ENCODE results near the gene ABTB1.

DNA sequence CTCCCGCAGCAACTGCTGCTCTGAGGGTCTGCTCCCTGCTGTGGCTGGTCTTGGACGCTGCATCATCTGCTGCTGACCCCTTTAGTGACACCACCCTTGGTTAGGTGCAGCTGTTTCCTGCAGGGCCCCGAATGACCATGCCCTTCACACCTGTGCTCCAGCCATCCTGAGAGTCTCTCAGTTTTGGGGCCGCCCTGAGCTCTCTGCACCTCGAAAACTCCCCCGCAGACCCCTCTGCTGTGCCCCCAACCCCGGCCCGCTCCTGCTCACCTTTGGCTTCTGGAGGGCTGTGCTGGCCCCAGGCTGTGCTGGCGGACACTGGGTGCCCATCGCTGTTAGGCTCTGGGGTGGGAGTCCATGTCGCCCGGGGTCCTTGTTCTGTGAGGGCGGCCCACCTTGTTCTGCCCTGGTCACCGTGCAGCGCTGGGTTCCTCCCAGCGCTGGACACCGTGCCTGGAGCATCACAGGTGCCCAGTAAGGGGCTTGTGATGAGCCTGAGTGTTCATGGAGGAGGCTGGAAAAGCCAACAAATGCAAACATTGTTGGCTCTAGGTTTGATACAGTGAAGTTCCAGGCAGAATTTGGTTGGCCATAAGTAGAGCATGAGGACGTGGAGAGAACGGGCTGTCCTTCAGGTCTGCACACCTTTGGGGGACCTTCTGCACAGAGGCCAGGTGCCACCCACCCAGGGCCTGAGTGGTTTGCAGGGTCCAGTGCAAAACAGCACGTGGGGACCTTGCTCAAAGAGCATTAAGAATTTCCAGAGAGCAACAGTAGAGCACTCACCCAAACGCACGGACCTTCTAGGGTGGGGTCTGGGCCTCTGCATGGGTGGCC lies 12.3 kb downstream of the ABTB1 start:
- TF ChIP-seq POLR2A (IDR thresholded peaks at IDR 0.05; ENCODE audit: low read depth, low read length) (no peak), POLR2AphosphoS5 (IDR thresholded peaks at IDR 0.05; ENCODE audit: low read depth, low read length) (no peak)
